Activated CD4-positive, alpha-beta T cell treated with anti-CD3 and anti-CD28 coated beads for 1 hour (primary cell): Measurements from ENCODE around the gene MC3R.

Source experiments
- DNase-seq: peaks from one replicate; pipeline ENCODE4 v3.0.0-alpha.2; 2020

The MC3R gene

GRCh38 chr20:56257604-56258003 lies 9.1 kb downstream of the MC3R start:
- DNase-seq: no peak

DNA sequence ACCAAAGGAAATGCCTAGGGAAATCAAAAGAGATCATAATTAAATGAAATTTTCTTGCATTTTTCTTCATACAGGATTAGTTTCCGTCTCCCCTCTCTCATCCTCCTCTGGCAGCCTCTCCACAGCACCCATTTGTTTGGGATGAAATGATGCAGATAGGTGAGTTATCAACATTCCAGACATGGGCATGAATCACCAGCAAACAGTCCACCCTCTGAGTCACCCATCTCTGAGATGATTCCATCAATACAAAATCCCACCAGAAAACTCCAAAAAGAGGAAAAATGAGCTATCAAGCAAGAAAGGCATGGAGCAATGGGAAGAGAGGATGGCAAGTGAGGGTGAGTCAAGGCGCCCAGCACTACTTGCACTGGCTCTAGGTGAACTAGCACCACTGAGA lies 11.4 kb downstream of the MC3R start:
- no peak for DNase-seq

DNA sequence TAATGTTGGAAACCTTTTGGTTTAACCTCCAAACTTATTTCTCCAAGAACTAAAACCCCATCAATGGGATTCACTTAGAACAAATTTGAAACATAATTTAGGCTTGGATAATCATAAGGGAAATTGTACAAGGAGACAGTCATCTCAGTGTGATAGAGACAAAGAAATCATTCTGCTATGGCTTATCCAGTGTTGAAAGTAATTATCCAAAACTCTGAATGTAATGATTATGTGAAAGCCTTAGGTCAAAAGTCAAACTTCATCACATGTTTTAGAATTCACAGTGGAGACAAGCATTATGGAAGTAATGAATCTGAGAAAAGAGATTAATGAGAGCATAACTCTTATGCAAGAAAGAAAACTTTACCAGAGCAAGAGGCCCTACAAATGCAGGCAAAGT lies 20.0 kb downstream of the MC3R start:
- DNase-seq: no peak

GRCh38 chr20:56271974-56272373 lies 23.4 kb downstream of the MC3R start:
- no peak for DNase-seq

- DNase-seq: no peak
Observed at GRCh38 chr20:56273491-56273890, 25.0 kb downstream of the MC3R start.

GRCh38 chr20:56274156-56274555 lies 25.6 kb downstream of the MC3R start:
- no peak for DNase-seq

GRCh38 chr20:56278196-56278595 lies 29.7 kb downstream of the MC3R start:
- DNase-seq: no peak

- DNase-seq: no peak
Observed at GRCh38 chr20:56285496-56285895, 37.0 kb downstream of the MC3R start.

GRCh38 chr20:56289652-56290051 lies 41.1 kb downstream of the MC3R start:
- DNase-seq: no peak

DNA sequence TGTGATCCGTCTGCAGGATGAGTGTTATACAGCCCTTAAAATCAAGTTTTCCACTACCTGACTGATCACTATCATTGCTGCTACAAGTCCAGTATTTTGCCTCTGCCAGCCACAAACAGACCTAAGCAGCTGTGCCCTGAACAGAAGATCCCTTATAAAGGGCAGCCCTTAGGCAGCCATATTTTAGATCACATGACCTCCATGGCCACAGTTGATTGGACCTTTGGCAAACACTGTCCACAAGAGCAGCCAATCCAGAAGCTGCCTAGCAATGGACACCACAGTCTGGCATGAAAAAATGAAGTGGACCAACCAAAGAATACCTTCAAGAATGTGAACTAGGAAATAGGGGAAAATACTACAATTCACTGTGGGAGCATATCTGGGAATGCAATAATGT lies 50.8 kb downstream of the MC3R start:
- no peak for DNase-seq
